Mesenchymal stem cell (in vitro differentiated cells and primary cell): Measurements from ENCODE around the gene ME2.

Experiments used
- DNase-seq: peaks from one replicate; pipeline ENCODE4 v3.0.0-alpha.2; 2013
- H2AFZ ChIP-seq: one replicate; pipeline ENCODE4 v1.6.1; 2013; ENCODE audit warnings: low read depth, mild to moderate bottlenecking, control low read depth, inconsistent platforms, low read length, moderate library complexity
- H2AK5ac ChIP-seq: 2 replicates; pipeline ENCODE4 v1.6.1; 2013; ENCODE audit warnings: low read length, moderate library complexity, mild to moderate bottlenecking, inconsistent platforms; ENCODE audit not compliant: severe bottlenecking
- H2BK120ac ChIP-seq: one replicate; pipeline ENCODE4 v1.6.1; 2013; ENCODE audit warnings: low read depth, mild to moderate bottlenecking, inconsistent platforms, low read length, moderate library complexity
- H2BK12ac ChIP-seq, 2 experiments: one replicate each; pipeline ENCODE4 v1.6.1; 2013; ENCODE audit warnings: inconsistent platforms in 2 of 2, low read length in 2 of 2, mild to moderate bottlenecking in 2 of 2, moderate library complexity in 2 of 2, control low read depth in 1 of 2
- H2BK15ac ChIP-seq: one replicate; pipeline ENCODE4 v1.6.1; 2013; ENCODE audit warnings: mild to moderate bottlenecking, low read depth, inconsistent platforms; ENCODE audit not compliant: poor library complexity, severe bottlenecking
- H2BK5ac ChIP-seq: 2 replicates; pipeline ENCODE4 v1.6.1; 2013; ENCODE audit warnings: low read depth, mild to moderate bottlenecking, low read length, control low read depth, inconsistent platforms; ENCODE audit not compliant: poor library complexity, severe bottlenecking
- H3K14ac ChIP-seq, 2 experiments: one replicate each; pipeline ENCODE4 v1.6.1; 2013; ENCODE audit warnings: inconsistent platforms in 2 of 2, low read length in 2 of 2, control low read depth in 1 of 2, mild to moderate bottlenecking in 1 of 2, moderate library complexity in 1 of 2
- H3K18ac ChIP-seq, 2 experiments: one replicate each; pipeline ENCODE4 v1.6.1; 2013; ENCODE audit warnings: inconsistent platforms in 2 of 2, low read length in 2 of 2, control low read depth in 1 of 2, low read depth in 1 of 2, mild to moderate bottlenecking in 1 of 2
- H3K23ac ChIP-seq, 2 experiments: one replicate each; pipeline ENCODE4 v1.6.1; 2013; ENCODE audit warnings: inconsistent platforms in 2 of 2, low read length in 2 of 2, mild to moderate bottlenecking in 2 of 2, moderate library complexity in 2 of 2, control low read depth in 1 of 2
- H3K27ac ChIP-seq: 2 replicates; pipeline ENCODE4 v1.5.1; 2013; ENCODE audit warnings: mild to moderate bottlenecking, moderate library complexity, low read length, control low read depth, inconsistent platforms; ENCODE audit not compliant: poor library complexity, severe bottlenecking
- H3K27me3 ChIP-seq, 2 experiments: 2 replicates each; pipeline versions ENCODE4 v1.6.1 to v1.7.0; 2013; ENCODE audit warnings: low read length in 2 of 2, mild to moderate bottlenecking in 2 of 2, moderate library complexity in 2 of 2, control low read depth in 1 of 2, inconsistent platforms in 1 of 2; ENCODE audit not compliant: control insufficient read depth in 1 of 2, insufficient read depth in 1 of 2
- H3K36me3 ChIP-seq, 2 experiments: 2 replicates each; pipeline versions ENCODE4 v1.6.1 to v1.7.0; 2013; ENCODE audit warnings: low read length in 2 of 2, control low read depth in 1 of 2, inconsistent platforms in 1 of 2, low read depth in 1 of 2, mild to moderate bottlenecking in 1 of 2; ENCODE audit not compliant: insufficient read depth in 2 of 2, control insufficient read depth in 1 of 2
- H3K4ac ChIP-seq, 2 experiments: one replicate each; pipeline ENCODE4 v1.6.1; 2013; ENCODE audit warnings: inconsistent platforms in 2 of 2, low read length in 2 of 2, mild to moderate bottlenecking in 2 of 2, moderate library complexity in 2 of 2, control low read depth in 1 of 2, low read depth in 1 of 2
- H3K4me1 ChIP-seq: 2 replicates; pipeline ENCODE4 v1.6.1; 2013; ENCODE audit warnings: low read depth, low read length, control low read depth; ENCODE audit not compliant: control insufficient read depth, insufficient read depth
- H3K4me2 ChIP-seq: 2 replicates; pipeline ENCODE4 v1.6.1; 2013; ENCODE audit warnings: low read length, mild to moderate bottlenecking, inconsistent platforms; ENCODE audit not compliant: poor library complexity, severe bottlenecking
- H3K4me3 ChIP-seq, 2 experiments: 2 replicates each; pipeline versions ENCODE4 v1.5.1 to v1.7.0; 2013; ENCODE audit warnings: low read length in 2 of 2, mild to moderate bottlenecking in 2 of 2, control low read depth in 1 of 2, low read depth in 1 of 2; ENCODE audit not compliant: insufficient read depth in 1 of 2
- H3K79me1 ChIP-seq: replicated peaks from 2 replicates; pipeline ENCODE4 v1.6.1; 2013; ENCODE audit warnings: mild to moderate bottlenecking, control low read depth, low read length, inconsistent platforms; ENCODE audit not compliant: poor library complexity, severe bottlenecking
- H3K9ac ChIP-seq: 2 replicates; pipeline ENCODE4 v1.7.0; 2013; ENCODE audit warnings: mild to moderate bottlenecking, low read length, moderate library complexity
- H3K9me3 ChIP-seq: 2 replicates; pipeline ENCODE4 v1.7.0; 2013; ENCODE audit warnings: mild to moderate bottlenecking, low read length; ENCODE audit not compliant: control insufficient read depth
- H4K8ac ChIP-seq: one replicate; pipeline ENCODE4 v1.6.1; 2013; ENCODE audit warnings: inconsistent platforms, mild to moderate bottlenecking, low read length, moderate library complexity
- H4K91ac ChIP-seq: one replicate; pipeline ENCODE4 v1.6.1; 2013; ENCODE audit warnings: mild to moderate bottlenecking, low read length, inconsistent platforms
- WGBS: methylation state at CpG from one replicate; pipeline ENCODE4 v1.1.7; 2013; ENCODE audit warnings: mixed read lengths; 5-methylcytosine and 5-hydroxymethylcytosine counted together

ME2 gene

GRCh38 chr18:50898919-50899318, 20.0 kb downstream of the ME2 start:
- Histone ChIP-seq H3K9me3 (no peaks in the 10 kb centered on the region), H3K79me1 (peaks cover 8% of the 10 kb centered on the region), H2BK120ac (no peak overlapping the region), H3K4me2 (no peak overlapping the region), H3K36me3 (peaks cover 3 to 22% of the 10 kb centered on the region in 2 experiments), H2BK15ac (no peak overlapping the region), H2AFZ (no peak overlapping the region), H2BK12ac (no peak overlapping the region), H2BK5ac (no peak overlapping the region), H3K23ac (no peak overlapping the region), H2AK5ac (no peak overlapping the region), H3K4me1 (no peaks in the 10 kb centered on the region), H3K27me3 (no peaks in the 10 kb centered on the region), H3K27ac (no peak overlapping the region), H3K9ac (no peak overlapping the region), H4K91ac (no peak overlapping the region), H3K4ac (no peak overlapping the region), H4K8ac (no peak overlapping the region), H3K14ac (no peak overlapping the region), H3K4me3 (no peak overlapping the region), H3K18ac (no peak overlapping the region)
- DNase-seq = no peak
- 100% methylated on average over 2 of the region's 2 CpGs for WGBS

GRCh38 chr18:50902797-50903196, 23.9 kb downstream of the ME2 start:
- Histone ChIP-seq H3K4me2 (no peak overlapping the region), H3K4me1 (no peaks in the 10 kb centered on the region), H3K4me3 (no peak overlapping the region), H3K9me3 (peaks cover 3% of the 10 kb centered on the region), H3K18ac (no peak overlapping the region), H3K36me3 (peaks cover 3 to 23% of the 10 kb centered on the region in 2 experiments), H3K27ac (no peak overlapping the region), H4K8ac (no peak overlapping the region), H2BK15ac (no peak overlapping the region), H2BK12ac (no peak overlapping the region), H2AK5ac (no peak overlapping the region), H3K27me3 (no peaks in the 10 kb centered on the region), H3K4ac (no peak overlapping the region), H3K14ac (no peak overlapping the region), H3K23ac (no peak overlapping the region), H2AFZ (no peak overlapping the region), H2BK5ac (no peak overlapping the region), H4K91ac (no peak overlapping the region), H3K9ac (no peak overlapping the region), H3K79me1 (peaks cover 15% of the 10 kb centered on the region), H2BK120ac (no peak overlapping the region)
- DNase-seq = no peak
- 81% methylated on average over 1 of the region's 1 CpG for WGBS

GRCh38 chr18:50906843-50907242, 27.9 kb downstream of the ME2 start:
- no peak overlapping the region for H3K4me3 ChIP-seq
- DNase-seq = no peak
- no peak overlapping the region for H3K14ac ChIP-seq
- no peak overlapping the region for H4K91ac ChIP-seq
- no peak overlapping the region for H2AFZ ChIP-seq
- peaks cover 16% of the 10 kb centered on the region for H3K79me1 ChIP-seq
- H2BK120ac ChIP-seq = no peak overlapping the region
- no peak overlapping the region for H2BK5ac ChIP-seq
- no peak overlapping the region for H3K4ac ChIP-seq
- H3K27ac ChIP-seq = no peak overlapping the region
- H2BK15ac ChIP-seq = no peak overlapping the region
- no peak overlapping the region for H2BK12ac ChIP-seq
- H2AK5ac ChIP-seq = no peak overlapping the region
- no peaks in the 10 kb centered on the region for H3K27me3 ChIP-seq
- WGBS = 94% methylated on average over 2 of the region's 2 CpGs
- H3K9ac ChIP-seq = no peak overlapping the region
- no peak overlapping the region for H3K23ac ChIP-seq
- H3K4me1 ChIP-seq = no peaks in the 10 kb centered on the region
- H4K8ac ChIP-seq = no peak overlapping the region
- no peak overlapping the region for H3K4me2 ChIP-seq
- no peak overlapping the region for H3K18ac ChIP-seq
- H3K36me3 ChIP-seq = peaks cover 0 to 33% of the 10 kb centered on the region in 2 experiments
- H3K9me3 ChIP-seq = peaks cover 3% of the 10 kb centered on the region

- Histone ChIP-seq H2AFZ (no peak overlapping the region), H3K9me3 (peaks cover 3% of the 10 kb centered on the region), H3K27ac (no peak overlapping the region), H3K36me3 (peaks cover 0 to 33% of the 10 kb centered on the region in 2 experiments), H3K9ac (no peak overlapping the region), H3K27me3 (no peaks in the 10 kb centered on the region), H3K4me3 (no peak overlapping the region), H3K79me1 (peaks cover 14% of the 10 kb centered on the region), H4K8ac (no peak overlapping the region), H3K4me2 (no peak overlapping the region), H3K14ac (no peak overlapping the region), H3K4ac (no peak overlapping the region), H2AK5ac (no peak overlapping the region), H2BK5ac (no peak overlapping the region), H3K4me1 (no peaks in the 10 kb centered on the region), H2BK15ac (no peak overlapping the region), H4K91ac (no peak overlapping the region), H2BK120ac (no peak overlapping the region), H3K23ac (no peak overlapping the region), H2BK12ac (no peak overlapping the region), H3K18ac (no peak overlapping the region)
- no peak for DNase-seq
- WGBS = 97% methylated on average over 1 of the region's 1 CpG
Measured at GRCh38 chr18:50909261-50909660, 30.3 kb downstream of the ME2 start.
